ENCODE measurements around the gene LONRF3.

LONRF3 gene

DNA sequence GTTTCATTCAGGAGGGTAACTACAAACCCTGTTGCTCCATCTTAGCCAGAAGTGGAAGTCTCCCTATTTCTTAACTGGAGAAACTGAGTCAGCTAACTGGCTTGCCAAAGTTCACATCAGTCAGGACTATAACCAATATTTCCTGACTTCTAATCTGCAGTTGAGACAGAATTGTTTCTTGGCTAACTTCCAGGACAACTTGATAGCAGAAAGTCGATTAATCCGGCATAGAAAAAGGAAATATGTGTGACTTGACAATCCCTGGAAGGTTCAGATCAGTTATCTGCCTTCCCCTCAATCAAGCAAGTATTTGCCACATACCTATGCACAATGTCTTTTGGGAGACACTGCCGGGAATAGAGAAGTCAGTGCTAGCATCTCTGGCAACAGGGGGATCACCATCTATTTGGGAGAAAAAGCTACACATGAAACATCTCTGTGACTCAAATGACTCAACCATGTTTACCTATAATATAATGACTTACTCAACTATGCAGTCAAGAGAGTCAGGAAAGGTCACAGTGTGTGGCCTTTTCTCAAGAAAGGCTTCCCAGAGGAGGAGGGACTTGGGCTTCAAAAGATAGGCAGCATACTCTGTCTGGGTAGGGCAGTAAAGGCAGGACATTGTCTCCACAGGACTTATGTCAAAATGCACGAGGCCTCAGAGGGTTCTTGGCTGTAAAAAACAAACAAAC lies 12.4 kb upstream of the LONRF3 start:
- DNase-seq (ENCODE audit: low read depth) = no peak
- no peak overlapping the region for H3K4me3 ChIP-seq (ENCODE audit: low read depth, low read length)
- TF ChIP-seq, protein P1, sequence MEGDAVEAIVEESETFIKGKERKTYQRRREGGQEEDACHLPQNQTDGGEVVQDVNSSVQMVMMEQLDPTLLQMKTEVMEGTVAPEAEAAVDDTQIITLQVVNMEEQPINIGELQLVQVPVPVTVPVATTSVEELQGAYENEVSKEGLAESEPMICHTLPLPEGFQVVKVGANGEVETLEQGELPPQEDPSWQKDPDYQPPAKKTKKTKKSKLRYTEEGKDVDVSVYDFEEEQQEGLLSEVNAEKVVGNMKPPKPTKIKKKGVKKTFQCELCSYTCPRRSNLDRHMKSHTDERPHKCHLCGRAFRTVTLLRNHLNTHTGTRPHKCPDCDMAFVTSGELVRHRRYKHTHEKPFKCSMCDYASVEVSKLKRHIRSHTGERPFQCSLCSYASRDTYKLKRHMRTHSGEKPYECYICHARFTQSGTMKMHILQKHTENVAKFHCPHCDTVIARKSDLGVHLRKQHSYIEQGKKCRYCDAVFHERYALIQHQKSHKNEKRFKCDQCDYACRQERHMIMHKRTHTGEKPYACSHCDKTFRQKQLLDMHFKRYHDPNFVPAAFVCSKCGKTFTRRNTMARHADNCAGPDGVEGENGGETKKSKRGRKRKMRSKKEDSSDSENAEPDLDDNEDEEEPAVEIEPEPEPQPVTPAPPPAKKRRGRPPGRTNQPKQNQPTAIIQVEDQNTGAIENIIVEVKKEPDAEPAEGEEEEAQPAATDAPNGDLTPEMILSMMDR (IDR thresholded peaks at IDR 0.05; ENCODE audit: insufficient read depth, low read depth, low read length, missing control alignments) = no peak

DNA sequence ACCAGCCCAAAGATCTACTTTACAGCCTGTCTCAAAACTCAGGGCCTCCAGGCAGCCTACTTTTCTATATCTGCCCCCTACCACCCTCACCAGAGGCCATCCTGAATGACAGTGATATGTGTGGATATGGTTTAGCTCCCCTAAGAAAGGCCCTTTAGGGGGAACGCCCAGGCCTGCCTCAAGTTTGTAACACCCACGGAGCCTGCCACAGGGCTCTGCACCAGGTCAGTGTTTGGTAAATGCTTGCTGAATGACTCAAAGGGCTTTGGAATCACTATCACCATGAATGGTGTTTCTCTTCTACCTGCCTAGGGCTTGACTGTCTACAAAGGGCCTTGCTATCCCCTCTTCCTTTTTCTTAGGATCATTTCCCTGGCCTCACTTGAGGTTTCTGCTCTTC lies 11.3 kb upstream of the LONRF3 start:
- TF ChIP-seq, protein P1 (IDR thresholded peaks at IDR 0.05; ENCODE audit: insufficient read depth, low read depth, low read length, missing control alignments) = no peak
- DNase-seq (ENCODE audit: low read depth) = no peak
- H3K4me3 ChIP-seq (ENCODE audit: low read depth, low read length) = no peak overlapping the region

DNA sequence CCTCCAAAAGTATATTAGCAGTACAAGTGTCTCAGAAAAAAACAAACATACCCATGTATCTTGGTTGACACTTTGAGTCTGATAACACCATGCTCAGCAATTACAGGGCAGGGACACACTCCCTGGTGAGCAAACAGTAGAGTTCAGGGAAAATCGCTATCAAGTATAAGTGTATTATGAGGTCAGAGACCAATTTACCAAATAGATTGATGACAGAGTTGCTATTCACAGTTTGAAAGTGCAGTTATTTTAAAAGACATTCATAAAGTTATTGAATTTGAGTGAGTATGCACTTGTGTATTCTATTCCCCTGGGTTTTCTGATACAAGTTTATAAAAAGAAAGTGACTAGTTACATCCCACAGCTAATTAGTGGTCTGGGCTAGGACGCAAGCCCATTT lies 10.2 kb upstream of the LONRF3 start:
- TF ChIP-seq, protein P1 (IDR thresholded peaks at IDR 0.05; ENCODE audit: insufficient read depth, low read depth, low read length, missing control alignments) = no peak
- no peak for DNase-seq (ENCODE audit: low read depth)
- no peak overlapping the region for H3K4me3 ChIP-seq (ENCODE audit: low read depth, low read length)

DNA sequence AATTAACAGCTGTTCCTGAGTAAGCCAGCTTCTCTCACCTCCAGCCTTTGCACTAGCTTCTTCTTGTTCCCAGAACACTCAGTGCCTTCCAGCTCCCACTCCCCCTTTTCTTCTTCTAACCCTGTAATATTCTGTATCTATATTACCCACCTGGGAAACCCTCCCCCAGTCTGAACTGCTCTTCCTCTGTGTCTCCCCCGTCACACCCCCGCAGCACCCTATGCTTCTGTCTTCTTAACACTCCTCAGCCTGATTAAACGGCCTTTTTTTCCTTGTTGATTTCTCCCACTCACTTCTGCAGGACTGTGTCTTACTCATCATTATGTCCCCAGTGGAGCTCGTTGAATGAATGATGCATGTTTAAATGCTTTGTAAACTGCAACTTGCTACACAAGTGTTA lies 9.0 kb upstream of the LONRF3 start:
- TF ChIP-seq, protein P1 (IDR thresholded peaks at IDR 0.05; ENCODE audit: insufficient read depth, low read depth, low read length, missing control alignments) = no peak
- no peak overlapping the region for H3K4me3 ChIP-seq (ENCODE audit: low read depth, low read length)
- no peak for DNase-seq (ENCODE audit: low read depth)

DNA sequence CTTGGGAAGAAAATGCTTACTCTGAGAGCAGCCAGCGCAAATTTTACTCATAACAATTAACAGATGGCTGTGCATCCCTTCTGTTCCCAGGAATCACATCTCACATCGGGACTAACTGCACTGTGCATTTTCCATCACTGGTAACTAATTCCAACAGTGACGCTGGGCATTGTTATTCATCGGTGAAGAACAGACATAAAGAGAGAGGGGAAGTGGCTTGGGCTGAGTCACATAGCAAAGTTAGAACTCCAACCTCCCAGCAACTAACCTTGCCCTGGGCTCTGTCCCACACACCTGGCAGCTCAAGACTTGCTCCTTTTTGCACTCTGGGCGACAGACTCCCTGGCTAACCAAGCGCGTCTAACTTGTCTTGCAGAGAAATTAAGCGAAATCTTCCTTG lies 6.4 kb upstream of the LONRF3 start:
- no peak for DNase-seq (ENCODE audit: low read depth)
- no peak overlapping the region for H3K4me3 ChIP-seq (ENCODE audit: low read depth, low read length)
- TF ChIP-seq, protein P1 (IDR thresholded peaks at IDR 0.05; ENCODE audit: insufficient read depth, low read depth, low read length, missing control alignments) = no peak

DNA sequence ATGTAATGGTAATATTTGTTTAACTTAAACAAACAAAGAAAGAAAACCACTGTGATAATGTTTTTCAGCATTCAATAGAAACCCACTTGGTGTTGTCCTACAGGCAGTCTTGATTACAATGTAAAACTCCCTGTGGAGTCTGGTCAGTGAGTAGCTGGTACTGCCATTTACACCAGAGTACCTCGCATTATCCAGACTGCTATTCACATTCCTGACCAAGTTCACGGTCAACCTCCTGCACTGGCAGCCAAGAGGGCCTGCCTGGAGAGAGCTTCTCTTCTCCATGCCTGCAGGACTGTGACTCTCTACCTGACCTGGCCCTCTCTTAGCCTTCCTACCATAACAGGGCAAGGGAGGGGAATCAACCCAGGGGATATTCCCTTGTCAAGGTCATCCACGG lies 2.9 kb upstream of the LONRF3 start:
- TF ChIP-seq, protein P1 (IDR thresholded peaks at IDR 0.05; ENCODE audit: insufficient read depth, low read depth, low read length, missing control alignments) = no peak
- no peak for DNase-seq (ENCODE audit: low read depth)
- no peak overlapping the region for H3K4me3 ChIP-seq (ENCODE audit: low read depth, low read length)

All from GM12865 (cell line).